MV-4-11 (cell line): ENCODE measurements around the gene TMEM196.
A peak's percentile ranks its signal among the peaks of the same experiment; 100 is the strongest.

ENCODE experiments used
- DNase-seq: peaks from one replicate; lab custom pipeline; 2025; lab: John Stamatoyannopoulos, UW

The TMEM196 gene

DNA sequence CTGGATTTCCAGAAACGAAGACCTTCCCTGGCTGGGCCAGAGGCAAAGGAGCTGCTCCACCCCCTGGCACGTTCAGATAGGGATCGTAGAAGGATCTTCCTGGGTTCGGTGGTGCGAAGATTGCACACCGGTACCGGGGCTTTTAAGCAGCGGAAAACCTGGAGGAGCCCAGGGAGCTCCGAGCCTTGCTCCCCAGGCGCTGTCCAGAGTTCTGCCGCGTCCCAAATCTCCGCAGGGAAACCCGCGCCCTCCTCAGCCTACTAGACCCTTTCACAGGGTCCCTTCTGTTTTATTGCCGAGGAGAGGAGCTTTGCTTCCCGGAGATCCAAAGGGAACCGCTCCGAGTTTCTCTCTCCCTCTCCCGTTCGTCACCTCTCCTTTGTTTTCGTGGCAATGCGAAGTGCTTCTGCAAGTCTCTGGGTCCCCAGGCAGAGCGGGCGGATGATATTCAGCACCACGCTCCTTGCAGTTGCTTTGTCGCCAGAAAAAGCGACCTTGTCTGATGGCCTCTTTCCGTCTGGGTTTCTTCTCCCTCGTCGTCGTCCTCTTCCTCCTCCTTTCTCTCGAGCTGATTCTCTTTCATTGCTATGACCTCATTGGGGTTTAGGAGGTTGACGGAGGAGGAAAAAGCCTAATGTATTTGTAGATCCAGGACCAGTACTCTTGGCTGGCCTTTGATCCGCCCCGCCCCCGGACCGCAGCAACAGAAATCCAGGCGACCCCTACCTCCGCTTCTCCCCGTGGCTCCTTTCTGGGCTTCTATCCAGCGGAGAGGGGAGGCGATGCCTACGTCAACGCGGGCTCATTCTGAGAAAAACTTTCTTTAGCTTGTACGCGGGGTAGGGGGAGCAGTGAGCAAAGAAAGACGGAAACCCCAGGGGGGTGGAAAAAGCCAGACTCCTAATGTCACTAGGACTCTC is at the start of gene TMEM196:
TMEM196 (minus strand) TSS at position 777 of the 920 bp plus-strand sequence. CDS start 921 bp downstream, outside the sequence.
- DNase-seq = no peak

DNA sequence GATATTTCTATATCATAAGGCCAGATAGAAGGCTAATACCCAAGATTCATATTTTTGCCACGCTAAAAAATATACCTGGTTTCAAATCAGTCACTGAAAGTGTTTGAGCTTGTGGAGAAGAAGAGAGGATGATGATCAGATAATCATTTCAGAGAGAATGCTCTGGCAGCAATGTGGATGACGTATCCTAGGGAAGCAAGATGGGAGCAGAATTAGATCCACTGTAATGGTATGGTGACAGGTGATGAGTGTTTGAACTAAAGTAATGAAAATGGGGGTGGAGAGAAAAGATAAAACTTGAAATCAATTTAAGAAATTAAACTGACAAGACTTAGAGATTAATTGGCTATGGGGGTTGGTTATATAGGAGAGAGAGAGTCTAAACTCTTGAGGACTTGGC is 42.7 kb upstream of the TMEM196 start:
- DNase-seq = no peak

DNA sequence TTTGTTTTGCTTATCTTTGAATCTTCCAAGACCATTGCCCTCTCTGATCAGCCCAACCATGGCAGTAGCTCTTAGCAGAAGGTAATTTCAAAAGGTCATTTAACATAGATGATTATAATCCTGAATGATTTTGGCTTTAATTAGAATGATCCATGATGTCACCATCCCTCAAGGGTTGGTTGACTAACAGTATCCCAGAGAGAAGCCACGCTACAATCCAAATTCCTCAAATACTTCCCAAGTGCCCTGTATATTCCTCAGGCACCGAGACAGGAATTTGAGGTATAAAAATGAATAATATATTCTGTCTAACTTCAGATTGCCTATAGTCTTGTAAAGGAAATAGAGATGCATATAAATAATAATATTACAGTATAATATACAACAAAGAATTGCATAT is 42.1 kb upstream of the TMEM196 start:
- DNase-seq = no peak

DNA sequence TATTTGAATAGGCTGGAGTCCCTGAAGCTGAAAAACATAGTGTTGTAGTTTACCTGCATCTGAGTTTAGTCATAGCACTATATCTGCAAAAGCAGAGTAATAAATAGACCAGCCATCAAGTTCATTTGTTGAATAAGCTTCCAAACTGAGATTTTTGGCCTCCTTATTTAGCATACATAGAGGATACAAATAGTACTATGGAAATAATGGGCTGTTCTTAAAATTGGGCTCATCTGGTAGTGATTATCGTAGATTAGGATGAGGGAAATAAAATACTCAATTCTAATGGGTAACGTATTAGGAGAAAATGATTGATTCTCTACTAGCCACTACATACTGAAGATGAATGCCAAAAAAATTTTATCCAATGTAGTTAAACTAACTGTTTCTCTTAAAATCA is 41.4 kb upstream of the TMEM196 start:
- DNase-seq = no peak

DNA sequence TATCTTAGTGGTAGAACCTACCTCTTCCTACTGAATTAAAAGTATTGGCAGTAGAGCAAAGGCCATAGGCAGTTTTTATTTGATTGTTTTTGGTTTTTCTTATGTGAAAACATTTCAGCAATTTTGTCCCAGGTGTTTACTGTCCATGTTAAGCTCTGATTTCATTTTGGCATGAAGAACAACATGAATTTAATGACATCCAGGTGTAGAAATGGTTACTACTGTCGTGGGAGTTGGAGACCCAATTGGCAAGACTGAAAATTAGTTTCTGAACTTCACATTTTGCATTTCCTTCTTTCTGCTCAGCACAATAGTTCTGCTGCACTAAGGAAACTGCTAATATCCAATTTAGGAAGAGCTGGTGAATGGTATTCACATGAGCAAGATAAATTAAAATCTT is 38.0 kb upstream of the TMEM196 start:
- DNase-seq = no peak

DNA sequence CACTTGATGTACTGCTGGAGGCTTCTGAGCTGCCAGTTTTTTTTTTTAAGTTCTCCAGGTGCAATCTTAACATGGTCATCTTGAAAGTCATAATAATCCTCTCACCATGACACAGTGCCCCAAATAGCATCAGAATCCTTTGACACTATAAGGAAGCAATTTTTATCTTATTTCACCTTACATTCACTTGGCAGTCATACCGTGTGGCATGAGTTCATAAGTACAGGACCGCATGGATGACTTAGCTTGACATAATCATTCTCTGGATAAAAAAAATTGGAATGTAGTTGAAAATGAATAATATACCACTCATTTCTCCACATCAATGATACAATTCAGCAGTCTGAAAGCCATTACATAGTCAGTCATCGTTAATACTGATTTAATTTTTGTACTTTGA is 25.6 kb upstream of the TMEM196 start:
- no peak for DNase-seq

DNA sequence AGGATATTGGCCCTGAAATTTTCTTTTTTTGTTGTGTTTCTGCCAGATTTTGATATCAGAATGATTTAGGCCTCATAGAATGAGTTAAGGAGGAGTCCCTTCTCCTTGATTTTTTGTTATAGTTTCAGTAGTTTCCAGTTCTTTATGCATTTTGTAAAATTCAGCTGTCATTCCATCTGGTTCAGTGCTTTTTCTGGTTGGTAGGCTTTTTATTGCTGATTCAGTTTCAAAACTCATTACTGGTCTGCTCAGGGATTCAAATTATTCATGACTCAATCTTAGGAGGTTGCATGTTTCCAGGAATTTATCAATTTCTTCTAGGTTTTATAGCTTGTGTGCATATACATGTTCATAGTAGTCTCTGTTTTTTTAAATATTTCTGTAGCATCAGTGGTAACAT is 10.1 kb upstream of the TMEM196 start:
- no peak for DNase-seq

DNA sequence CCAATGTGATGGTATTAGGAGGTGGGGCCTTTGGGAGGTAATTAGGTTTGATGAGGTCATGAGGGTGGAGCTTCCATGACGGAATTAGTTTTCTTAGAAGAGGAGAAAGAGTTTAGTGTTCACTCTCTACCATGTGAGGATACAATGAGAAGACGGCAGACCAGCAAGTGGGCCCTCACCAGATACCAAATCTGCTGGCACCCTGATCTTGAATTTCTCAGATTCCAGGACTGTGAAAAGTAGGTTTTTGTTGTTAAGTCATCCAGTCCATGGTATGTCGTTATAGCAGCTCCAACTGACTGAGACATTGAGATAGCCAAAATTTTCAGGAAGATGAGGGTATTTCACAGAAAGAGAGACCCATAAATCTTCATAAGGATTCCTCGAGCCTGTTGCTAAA is 3.6 kb upstream of the TMEM196 start:
- no peak for DNase-seq

DNA sequence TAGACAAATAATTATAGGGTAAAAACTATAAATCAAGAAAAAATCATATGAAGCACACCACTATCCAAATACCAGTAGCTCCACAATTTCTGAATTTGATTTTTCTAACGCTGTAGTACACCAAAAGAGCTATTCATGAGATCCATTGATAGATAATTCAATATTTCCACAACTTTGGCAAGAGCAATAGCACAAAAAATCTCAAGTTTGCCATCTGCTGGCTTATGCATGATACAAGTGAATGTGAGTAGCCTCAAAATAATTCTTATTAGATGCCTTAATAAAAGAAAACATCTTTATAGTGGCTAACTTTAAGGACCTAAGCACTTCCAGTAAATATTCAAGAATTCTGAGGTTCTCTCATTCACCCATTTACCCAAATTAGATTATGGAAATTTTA is 2.2 kb upstream of the TMEM196 start:
- no peak for DNase-seq

DNA sequence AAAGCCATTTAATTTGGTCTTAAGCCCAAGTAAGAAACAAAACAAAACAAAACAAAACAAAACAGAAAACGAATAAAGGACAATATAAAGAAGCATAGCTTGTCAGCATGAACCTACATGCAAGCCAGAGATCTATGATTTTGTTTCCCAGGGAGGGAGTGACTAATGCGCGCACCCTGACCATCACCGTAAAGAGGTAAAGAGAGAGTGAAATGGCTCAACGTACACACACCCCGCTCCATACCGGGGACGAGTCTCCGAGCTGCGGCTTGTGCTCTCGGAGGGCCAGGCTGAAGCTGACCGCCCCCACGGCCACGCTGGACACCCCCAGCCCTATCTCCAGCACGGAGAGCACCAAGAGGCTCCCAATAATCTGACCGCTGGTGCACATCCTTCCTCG is 1.1 kb downstream of the TMEM196 start:
- DNase-seq = no peak

DNA sequence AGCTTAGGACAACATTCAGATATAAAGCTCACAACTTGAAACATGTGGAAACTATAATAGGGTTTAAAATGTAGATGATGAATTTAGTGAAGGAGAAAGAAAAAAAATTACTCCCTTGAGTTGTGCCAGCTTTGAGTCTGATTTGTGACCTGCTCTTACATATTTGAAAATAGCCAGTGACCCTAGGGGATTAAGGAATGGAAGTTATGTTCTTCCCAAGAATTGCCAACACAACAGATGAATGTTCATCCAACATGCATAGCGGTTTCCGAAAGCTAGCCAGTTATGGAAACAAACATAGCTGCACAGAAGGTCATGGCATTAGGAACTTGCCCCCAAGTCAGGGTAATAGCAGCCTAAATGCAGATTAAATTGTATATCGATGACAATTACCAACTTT is 10.8 kb downstream of the TMEM196 start:
- DNase-seq = no peak

DNA sequence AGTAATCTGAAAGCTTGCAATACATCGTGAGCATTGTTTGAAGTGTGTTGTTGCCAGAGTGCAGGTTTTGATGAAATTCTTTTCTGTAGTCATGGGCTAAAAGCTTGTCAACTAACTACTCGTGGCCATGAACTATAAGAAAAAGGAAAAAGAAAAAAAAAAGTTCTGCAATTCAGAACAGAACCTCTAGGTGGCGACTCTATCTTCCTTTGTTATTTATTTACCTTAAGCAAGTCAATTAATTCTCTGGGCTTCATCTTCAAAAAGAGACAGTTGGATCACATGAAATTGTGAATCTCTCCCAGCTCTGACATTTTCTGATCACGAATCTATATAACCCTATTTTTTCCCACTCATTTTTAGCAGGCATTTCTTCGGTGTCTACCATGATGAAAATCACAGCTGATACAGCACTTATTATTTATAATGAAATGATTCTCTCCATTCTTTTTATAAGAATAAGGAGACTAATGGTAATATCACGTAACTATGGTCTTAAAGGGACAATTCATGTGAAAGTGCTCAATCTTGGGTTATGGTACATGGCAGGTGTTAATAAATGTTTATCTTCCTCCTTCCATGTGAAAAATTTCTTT is 18.8 kb downstream of the TMEM196 start:
- DNase-seq = peak; percentile 21

DNA sequence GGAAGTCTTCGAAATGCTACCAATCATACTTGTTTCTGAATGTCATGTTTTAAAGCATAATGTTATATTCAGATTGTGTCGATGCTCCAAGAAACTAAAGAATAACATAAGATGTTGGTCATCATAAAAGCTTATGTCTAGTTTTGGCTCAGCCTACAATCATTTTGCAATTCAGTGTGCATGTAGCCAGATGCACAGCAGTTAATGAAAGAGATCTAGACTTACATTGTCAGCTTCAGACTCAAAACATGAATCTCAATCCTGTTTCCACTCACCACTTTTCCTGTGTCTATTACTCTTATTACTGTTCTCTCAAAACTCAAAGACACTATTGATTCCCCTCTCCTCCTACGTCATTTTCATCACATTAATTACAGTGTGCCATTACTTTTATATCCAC is 21.4 kb downstream of the TMEM196 start:
- DNase-seq = no peak

DNA sequence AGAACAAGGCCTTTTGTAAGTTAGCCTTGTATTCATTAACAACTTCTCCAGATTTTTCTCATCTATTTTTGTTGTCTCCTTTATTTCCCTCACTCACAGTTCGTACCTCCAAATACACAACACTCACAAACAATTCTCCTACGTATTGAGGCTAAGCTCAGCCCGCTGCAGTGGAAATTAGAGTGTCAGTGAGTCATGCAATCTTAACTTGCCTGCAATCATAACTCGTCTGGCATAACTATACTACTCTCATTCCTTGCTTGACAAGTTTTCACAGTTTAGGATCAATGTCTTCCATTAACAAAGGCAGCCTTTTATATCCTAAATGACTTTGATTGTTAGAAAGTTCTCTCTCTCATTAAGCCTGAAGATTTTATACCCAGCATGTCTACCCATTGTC is 23.8 kb downstream of the TMEM196 start:
- no peak for DNase-seq

DNA sequence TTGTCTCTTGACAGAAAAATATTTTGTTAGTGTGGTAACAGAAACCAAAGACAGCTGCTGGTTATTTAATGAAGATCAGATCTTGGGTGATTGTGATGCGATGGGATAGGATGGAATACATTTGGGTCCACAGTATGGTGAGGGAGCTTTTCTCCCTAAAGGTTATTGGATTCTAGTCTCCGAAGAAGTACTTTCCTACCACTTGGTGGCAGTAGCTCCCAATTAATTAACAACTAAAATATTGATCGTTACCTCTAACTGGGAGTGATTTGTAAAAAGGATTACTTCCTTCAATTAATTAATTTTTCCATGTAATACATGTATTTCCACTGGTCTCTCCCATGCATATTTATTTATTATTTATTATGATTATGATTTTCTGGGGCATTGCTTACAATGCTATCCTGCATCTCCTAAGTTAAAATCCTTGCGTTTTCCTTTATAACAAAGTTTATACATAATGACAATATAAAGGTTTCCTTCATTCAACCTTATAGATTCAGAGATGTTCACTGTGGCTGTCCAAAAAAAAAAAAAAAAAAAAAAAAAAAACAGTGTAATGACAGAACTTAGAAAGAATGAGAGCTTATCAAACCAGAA is 25.6 kb downstream of the TMEM196 start:
- no peak for DNase-seq

DNA sequence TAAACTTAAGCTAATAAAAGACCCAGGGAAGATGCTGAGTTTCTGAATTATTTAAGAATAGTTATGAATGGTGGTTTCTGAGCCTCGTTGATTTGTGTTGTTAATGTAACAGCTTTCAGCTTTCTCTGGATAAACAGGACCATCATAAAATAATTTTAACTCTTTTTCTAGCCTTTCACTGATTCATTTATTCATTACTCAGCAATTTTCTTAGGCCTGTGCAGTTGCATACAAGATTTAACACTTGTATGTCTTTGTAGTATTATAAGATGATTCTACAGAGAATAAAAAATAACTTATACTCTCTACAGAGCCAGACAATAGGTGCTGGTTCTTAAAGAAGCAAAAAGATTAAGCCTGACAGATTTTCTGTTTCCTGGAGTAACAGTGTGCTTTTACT is 29.3 kb downstream of the TMEM196 start:
- DNase-seq = no peak

DNA sequence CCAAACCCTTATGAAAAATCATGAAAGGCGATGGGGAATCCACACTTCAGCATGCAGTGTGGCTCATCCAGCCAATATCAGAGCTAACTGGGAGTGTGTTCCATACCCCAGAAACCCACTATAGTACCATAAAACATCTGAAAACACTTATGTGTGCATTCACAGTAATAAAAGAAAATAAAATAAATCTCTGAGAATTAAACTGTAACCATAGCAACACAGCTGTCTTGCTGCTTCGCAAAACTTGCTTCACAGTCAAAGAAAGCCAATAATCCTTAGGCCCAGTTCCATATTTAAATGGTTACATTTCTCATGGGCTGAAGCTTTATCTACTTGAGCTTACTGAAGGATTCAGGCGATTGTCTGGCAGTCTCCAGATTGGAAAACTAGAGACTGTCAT is 44.7 kb downstream of the TMEM196 start:
- no peak for DNase-seq

DNA sequence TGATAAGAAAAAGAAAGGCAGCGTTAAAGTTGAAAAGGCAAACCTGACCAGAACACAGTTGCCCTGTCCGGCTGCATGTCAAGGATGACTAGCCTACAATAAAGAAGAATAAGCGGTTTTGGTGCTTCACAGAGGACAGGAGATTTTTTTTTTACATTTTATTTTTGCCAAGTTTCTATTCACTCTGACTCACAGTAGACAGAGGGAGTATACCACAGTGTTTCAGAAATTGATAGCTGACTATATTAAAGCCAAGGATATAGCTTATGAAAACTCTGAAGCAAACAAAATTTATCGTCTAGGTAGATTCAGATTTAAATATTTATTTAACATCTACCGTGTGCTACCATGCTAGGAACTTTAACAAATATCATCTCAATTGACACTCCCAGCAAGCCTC is 47.6 kb downstream of the TMEM196 start:
- no peak for DNase-seq

DNA sequence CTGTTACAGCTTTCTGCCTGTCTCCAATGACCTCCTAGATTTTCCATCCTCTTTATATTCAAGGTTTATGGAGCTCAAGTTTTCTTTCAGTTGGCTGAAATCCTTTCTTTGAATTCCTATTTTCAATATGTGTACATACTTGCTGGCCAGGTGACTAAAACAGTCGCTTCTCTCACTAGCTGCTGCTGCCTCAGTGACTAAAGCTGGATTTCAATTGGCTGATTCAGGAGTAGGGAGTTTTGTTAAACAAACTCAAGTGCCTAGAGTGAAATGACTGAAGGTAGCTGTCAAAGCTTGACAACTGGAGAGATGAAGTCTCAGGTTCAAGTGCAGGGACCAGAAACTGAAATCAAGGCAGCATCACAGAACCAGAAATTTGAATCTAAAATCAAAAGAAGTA is 57.9 kb downstream of the TMEM196 start:
- no peak for DNase-seq

DNA sequence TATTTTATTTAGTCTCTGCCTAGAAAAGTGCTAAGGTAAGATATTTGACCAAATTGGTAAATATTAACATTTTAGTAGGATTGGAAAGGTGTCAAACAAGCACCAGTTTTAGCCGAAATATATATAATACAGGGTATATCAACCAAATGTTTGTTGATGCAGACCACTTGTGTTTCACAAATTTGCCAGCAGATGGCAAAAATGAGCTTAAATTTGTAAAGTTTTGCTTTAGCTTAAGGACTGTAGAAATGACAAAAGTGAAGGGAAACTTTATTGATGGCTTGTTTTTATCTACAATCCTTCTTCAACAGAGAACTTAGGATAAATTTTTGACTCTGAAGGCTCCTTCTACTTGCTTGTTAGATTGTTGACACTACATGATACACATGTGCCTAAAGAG is 59.7 kb downstream of the TMEM196 start:
- DNase-seq = peak; percentile 25

DNA sequence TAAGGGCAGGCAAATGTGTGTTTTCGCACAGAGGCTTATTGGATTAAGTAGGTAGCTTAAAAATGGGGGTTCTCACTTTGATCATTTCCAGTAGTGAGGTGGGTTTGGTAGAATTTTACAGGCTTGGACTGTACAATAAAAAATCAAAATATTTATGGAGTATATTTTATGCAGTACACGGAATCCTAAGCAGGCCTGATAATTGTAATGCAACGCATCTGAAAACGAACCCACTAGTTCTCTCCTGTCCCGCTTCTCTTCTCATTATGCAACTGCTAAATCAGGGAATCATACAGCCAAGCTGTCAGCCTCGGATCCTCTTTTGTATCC is 64.2 kb downstream of the TMEM196 start:
- no peak for DNase-seq

DNA sequence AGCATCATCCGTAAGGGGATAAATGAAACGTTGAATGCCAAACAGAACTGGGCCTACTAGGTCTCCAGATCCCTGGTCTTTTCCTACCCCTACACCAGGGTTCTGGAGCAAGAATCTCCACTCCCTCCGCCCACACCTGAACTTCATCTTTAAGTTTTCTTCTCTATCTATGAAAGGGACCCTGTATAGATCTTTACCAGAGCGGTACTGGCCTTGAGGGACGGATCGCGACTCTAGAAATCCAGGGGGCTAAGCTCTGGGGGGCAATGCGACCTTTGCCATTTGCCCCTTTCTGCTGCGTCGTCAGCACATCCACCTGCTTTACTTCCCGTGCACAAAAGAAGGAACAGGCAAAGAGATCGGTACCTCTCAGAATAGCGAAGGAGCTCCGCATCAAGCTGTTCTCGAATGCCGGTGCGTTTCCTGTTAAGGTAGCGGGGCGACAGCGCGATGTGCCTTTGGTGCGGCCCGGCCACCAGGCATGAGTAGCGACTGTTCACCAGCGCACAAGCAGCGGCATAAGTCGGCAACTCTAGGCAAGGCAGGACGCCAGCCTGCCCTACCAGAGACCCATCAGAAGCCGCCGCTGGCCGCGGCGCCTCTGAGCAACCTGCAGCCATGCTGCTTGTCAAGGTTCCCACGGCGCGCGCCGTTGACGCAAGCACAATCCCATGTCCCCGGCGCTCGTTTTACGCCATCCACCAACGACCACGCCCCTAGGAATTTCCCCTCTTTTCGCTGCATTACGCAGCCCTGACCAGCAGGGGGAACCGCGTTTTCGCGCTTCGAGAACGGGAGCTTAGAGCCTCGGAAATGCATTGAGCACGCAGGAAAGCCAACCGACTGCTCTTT is 64.8 kb downstream of the TMEM196 start, which contains the start of gene POLR1F:
POLR1F (minus strand) TSS at position 641 of the 852 bp plus-strand sequence; CDS start at position 620, 21 bp downstream.
- DNase-seq = peak; percentile 91
